Astrocyte (in vitro differentiated cells and primary cell): ENCODE measurements around the gene SFMBT2. TPM values are rescaled to one million over a fixed set of nuclear protein-coding genes. Genes with fewer than 3 reads are reported as not detected.

Source experiments
- DNase-seq: peaks from one replicate; pipeline ENCODE4 v3.0.0-alpha.2; 2010; ENCODE audit warnings: low read depth
- FAIRE-seq: peaks from 2 replicates; lab custom pipeline; 2011; peaks lifted over from hg19 to GRCh38; lab: Jason Lieb, UNC
- H2AFZ ChIP-seq: 2 replicates; pipeline ENCODE4 v1.6.0; 2012; ENCODE audit warnings: low read depth, low read length, inconsistent platforms
- H3K27ac ChIP-seq: 2 replicates; pipeline ENCODE4 v1.5.1; 2011; ENCODE audit warnings: low read depth, low read length, inconsistent platforms
- H3K27me3 ChIP-seq: 2 replicates; pipeline ENCODE4 v1.6.0; 2011; ENCODE audit warnings: low read length, inconsistent platforms; ENCODE audit not compliant: insufficient read depth
- H3K36me3 ChIP-seq: 2 replicates; pipeline ENCODE4 v1.5.1; 2011; ENCODE audit warnings: low read length, inconsistent platforms; ENCODE audit not compliant: insufficient read depth
- H3K4me1 ChIP-seq: 2 replicates; pipeline ENCODE4 v1.5.1; 2011; ENCODE audit warnings: low read length, inconsistent platforms; ENCODE audit not compliant: insufficient read depth
- H3K4me2 ChIP-seq: 2 replicates; pipeline ENCODE4 v1.6.0; 2012; ENCODE audit warnings: low read length, inconsistent platforms
- H3K4me3 ChIP-seq: 2 replicates; pipeline ENCODE4 v1.5.1; 2011; ENCODE audit warnings: low read depth, mild to moderate bottlenecking, low read length, inconsistent platforms; ENCODE audit not compliant: insufficient read depth
- H3K79me2 ChIP-seq: 2 replicates; pipeline ENCODE4 v1.6.0; 2012; ENCODE audit warnings: mild to moderate bottlenecking, low read length, inconsistent platforms; ENCODE audit not compliant: insufficient read depth
- H3K9ac ChIP-seq: 2 replicates; pipeline ENCODE4 v1.6.0; 2012; ENCODE audit warnings: mild to moderate bottlenecking, low read length, inconsistent platforms
- H3K9me3 ChIP-seq: 2 replicates; pipeline ENCODE4 v1.5.1; 2012; ENCODE audit warnings: low read depth, mild to moderate bottlenecking, low read length, inconsistent platforms; ENCODE audit not compliant: insufficient read depth
- H4K20me1 ChIP-seq: 2 replicates; pipeline ENCODE4 v1.6.0; 2012; ENCODE audit warnings: low read length, inconsistent platforms; ENCODE audit not compliant: insufficient read depth
- H3K27ac Mint-ChIP-seq: one replicate; pipeline ENCODE4 v1.8.0; 2021; ENCODE audit warnings: mild to moderate bottlenecking, mixed read lengths; ENCODE audit not compliant: unreplicated experiment
- H3K27me3 Mint-ChIP-seq: one replicate; pipeline ENCODE4 v1.8.0; 2021; ENCODE audit warnings: low read depth, mixed read lengths; ENCODE audit not compliant: unreplicated experiment
- H3K36me3 Mint-ChIP-seq: one replicate; pipeline ENCODE4 v1.8.0; 2021; ENCODE audit warnings: low read depth, mixed read lengths; ENCODE audit not compliant: unreplicated experiment
- H3K4me1 Mint-ChIP-seq: one replicate; pipeline ENCODE4 v1.8.0; 2021; ENCODE audit warnings: low read depth, mixed read lengths; ENCODE audit not compliant: unreplicated experiment
- H3K4me3 Mint-ChIP-seq: one replicate; pipeline ENCODE4 v1.8.0; 2021; ENCODE audit warnings: mild to moderate bottlenecking, moderate library complexity, mixed read lengths; ENCODE audit not compliant: unreplicated experiment
- H3K9me3 Mint-ChIP-seq: one replicate; pipeline ENCODE4 v1.8.0; 2021; ENCODE audit warnings: mild to moderate bottlenecking, mixed read lengths; ENCODE audit not compliant: unreplicated experiment
- CTCF ChIP-seq: IDR thresholded peaks from 2 replicates; pipeline ENCODE4 v1.5.1; 2011; ENCODE audit warnings: low read depth, mild to moderate bottlenecking, inconsistent platforms, low read length, moderate library complexity; ENCODE audit not compliant: insufficient read depth
- EZH2 ChIP-seq: IDR thresholded peaks from 2 replicates; pipeline ENCODE4 v1.6.1; 2012; ENCODE audit warnings: mild to moderate bottlenecking, low read length, inconsistent platforms; ENCODE audit not compliant: insufficient read depth
- total RNA-seq: library from RNA; stranded (reverse); gene quantifications from 2 replicates; pipeline ENCODE4 v1.2.1, GENCODE V29; 2021

Gene SFMBT2
- total RNA-seq, 1 donor from 2014 or later = 3.9 TPM

DNA sequence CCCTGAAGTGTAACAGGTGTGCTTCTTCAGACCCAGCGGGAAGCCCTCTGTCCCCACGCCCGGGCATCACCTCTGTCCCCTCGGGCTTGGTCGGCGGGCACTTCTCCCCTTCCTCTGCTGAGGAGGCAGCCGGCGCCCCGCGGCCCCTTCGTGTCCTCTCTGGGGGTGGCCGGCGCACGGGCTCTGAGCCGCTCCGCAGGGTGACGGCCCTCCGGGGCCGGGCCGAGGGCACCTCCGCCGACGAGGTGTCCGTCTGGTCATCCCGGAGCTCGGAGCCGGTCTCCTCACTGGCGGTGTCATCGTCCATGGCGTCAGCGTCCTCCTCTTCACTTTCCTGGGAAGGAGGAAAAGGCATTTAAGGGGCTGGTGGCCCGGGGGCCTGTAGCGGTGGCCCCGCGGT lies 239.0 kb downstream of the SFMBT2 start:
- no peak overlapping the region for H3K4me3 Mint-ChIP-seq
- FAIRE-seq = no peak
- DNase-seq = no peak

DNA sequence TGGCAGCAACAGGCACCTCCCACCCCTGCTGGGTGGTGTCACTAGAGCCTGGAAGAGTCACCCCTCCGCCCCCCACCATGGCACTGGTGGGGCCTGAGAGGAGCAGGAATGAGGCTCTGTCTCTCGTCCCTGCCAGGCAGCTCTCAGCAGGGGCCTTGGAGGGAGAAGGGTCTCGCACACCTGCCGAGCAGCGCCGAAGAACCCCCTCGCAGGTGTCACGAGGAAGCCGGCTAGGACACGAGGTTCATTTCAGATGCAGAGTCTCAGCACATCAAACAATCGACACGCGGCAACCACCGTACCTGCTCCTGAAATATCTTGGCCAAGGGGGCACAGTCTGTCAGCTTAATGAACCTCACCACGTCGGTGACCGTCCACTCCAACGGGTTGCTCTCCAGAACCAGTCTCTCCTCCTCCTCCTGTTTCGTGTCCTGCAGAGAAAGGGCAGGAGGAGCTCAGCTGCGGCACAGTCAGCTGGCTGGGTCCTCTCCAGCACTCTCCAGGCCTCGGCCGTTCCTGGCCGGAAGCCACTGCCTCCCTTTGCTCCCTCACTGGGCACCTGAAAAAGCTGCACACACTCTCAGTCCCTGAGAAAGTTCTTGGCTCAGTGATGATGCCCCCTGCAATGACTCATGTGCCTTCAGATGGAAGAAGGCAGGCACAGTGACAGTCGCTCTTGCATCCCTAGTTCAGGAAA lies 240.1 kb downstream of the SFMBT2 start:
- Histone ChIP-seq H3K9ac (no peak overlapping the region), H3K4me2 (no peak overlapping the region), H3K9me3 (no peaks in the 10 kb centered on the region), H3K4me1 (no peaks in the 10 kb centered on the region), H3K36me3 (no peaks in the 10 kb centered on the region), H3K27ac (no peak overlapping the region), H3K79me2 (no peaks in the 10 kb centered on the region), H4K20me1 (no peaks in the 10 kb centered on the region), H3K4me3 (no peak overlapping the region), H2AFZ (no peak overlapping the region), H3K27me3 (no peaks in the 10 kb centered on the region)
- Mint-ChIP-seq H3K9me3 (peaks cover 3% of the 10 kb centered on the region), H3K4me3 (no peak overlapping the region), H3K27ac (no peak overlapping the region), H3K36me3 (peaks cover 19% of the 10 kb centered on the region), H3K27me3 (peaks cover 3% of the 10 kb centered on the region), H3K4me1 (no peaks in the 10 kb centered on the region)
- no peak for DNase-seq
- no peak for FAIRE-seq
- TF ChIP-seq EZH2 = no peak
- TF ChIP-seq CTCF = no peak

More for the DNA sequence above, 239.0 kb downstream of the SFMBT2 start:
- no peaks in the 10 kb centered on the region for H3K4me1 ChIP-seq
- no peaks in the 10 kb centered on the region for H4K20me1 ChIP-seq
- Mint-ChIP-seq H3K36me3 (peaks cover 19% of the 10 kb centered on the region), H3K9me3 (peaks cover 3% of the 10 kb centered on the region), H3K4me1 (no peaks in the 10 kb centered on the region), H3K27me3 (peaks cover 3% of the 10 kb centered on the region), H3K27ac (no peak overlapping the region)
- H3K79me2 ChIP-seq = no peaks in the 10 kb centered on the region
- no peaks in the 10 kb centered on the region for H3K36me3 ChIP-seq
- TF ChIP-seq EZH2 (no peak), CTCF (no peak)
- no peak overlapping the region for H3K27ac ChIP-seq
- H3K4me2 ChIP-seq = no peak overlapping the region
- no peaks in the 10 kb centered on the region for H3K27me3 ChIP-seq
- H3K9ac ChIP-seq = no peak overlapping the region
- no peak overlapping the region for H3K4me3 ChIP-seq
- no peaks in the 10 kb centered on the region for H3K9me3 ChIP-seq
- no peak overlapping the region for H2AFZ ChIP-seq

- FAIRE-seq (no peak), DNase-seq (no peak)
- no peak overlapping the region for H3K4me2 ChIP-seq
- H4K20me1 ChIP-seq = no peaks in the 10 kb centered on the region
- no peaks in the 10 kb centered on the region for H3K79me2 ChIP-seq
- no peak overlapping the region for H3K9ac ChIP-seq
- no peak overlapping the region for H3K4me3 ChIP-seq
- Mint-ChIP-seq H3K27ac (no peak overlapping the region), H3K4me3 (no peak overlapping the region), H3K27me3 (peaks cover 3% of the 10 kb centered on the region), H3K4me1 (no peaks in the 10 kb centered on the region), H3K36me3 (peaks cover 13% of the 10 kb centered on the region), H3K9me3 (no peaks in the 10 kb centered on the region)
- no peaks in the 10 kb centered on the region for H3K36me3 ChIP-seq
- no peak overlapping the region for H2AFZ ChIP-seq
- no peaks in the 10 kb centered on the region for H3K9me3 ChIP-seq
- no peak overlapping the region for H3K27ac ChIP-seq
- H3K4me1 ChIP-seq = no peaks in the 10 kb centered on the region
- TF ChIP-seq CTCF = no peak
- TF ChIP-seq EZH2 = no peak
- H3K27me3 ChIP-seq = no peaks in the 10 kb centered on the region
These were observed 242.4 kb downstream of the SFMBT2 start for GRCh38 chr10:7168414-7168813.
